ENCODE measurements around the gene PRCC.
"Not testable (repeated sequence)": the region's sequence is repeated elsewhere in the genome, so short reads cannot be mapped to it uniquely, and the experiment has no call there.

PRCC gene

DNA sequence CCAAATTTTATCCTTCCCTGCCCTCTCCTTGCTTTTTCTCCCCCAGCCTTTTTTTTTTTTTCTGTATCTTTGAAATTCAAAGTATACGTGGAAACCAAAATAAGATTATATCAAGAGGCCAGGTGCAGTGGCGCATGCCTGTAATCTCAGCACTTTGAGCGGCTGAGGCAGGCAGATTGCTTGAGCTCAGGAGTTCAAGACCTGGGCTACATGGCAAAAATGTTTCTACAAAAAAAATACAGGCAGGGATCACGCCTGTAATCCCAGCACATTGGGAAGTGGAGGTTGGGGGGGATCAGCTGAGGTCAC lies 6.6 kb upstream of the PRCC start:
- no peak overlapping the region for H3K27ac ChIP-seq
- H3K27me3 ChIP-seq = no peaks in the 10 kb centered on the region
- peak in 1 of 2 donors; percentile 31 for DNase-seq
- H3K36me3 ChIP-seq = no peaks in the 10 kb centered on the region
- H3K9me3 ChIP-seq = no peaks in the 10 kb centered on the region
- intact Hi-C loops (cut with DNase I; ENCODE audit: low total_unique reads) = no loop called here
- H3K4me3 ChIP-seq = no peak overlapping the region
- H3K4me1 ChIP-seq = no peaks in the 10 kb centered on the region
- TF ChIP-seq, protein P1, sequence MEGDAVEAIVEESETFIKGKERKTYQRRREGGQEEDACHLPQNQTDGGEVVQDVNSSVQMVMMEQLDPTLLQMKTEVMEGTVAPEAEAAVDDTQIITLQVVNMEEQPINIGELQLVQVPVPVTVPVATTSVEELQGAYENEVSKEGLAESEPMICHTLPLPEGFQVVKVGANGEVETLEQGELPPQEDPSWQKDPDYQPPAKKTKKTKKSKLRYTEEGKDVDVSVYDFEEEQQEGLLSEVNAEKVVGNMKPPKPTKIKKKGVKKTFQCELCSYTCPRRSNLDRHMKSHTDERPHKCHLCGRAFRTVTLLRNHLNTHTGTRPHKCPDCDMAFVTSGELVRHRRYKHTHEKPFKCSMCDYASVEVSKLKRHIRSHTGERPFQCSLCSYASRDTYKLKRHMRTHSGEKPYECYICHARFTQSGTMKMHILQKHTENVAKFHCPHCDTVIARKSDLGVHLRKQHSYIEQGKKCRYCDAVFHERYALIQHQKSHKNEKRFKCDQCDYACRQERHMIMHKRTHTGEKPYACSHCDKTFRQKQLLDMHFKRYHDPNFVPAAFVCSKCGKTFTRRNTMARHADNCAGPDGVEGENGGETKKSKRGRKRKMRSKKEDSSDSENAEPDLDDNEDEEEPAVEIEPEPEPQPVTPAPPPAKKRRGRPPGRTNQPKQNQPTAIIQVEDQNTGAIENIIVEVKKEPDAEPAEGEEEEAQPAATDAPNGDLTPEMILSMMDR (IDR thresholded peaks at IDR 0.05) = no peak

DNA sequence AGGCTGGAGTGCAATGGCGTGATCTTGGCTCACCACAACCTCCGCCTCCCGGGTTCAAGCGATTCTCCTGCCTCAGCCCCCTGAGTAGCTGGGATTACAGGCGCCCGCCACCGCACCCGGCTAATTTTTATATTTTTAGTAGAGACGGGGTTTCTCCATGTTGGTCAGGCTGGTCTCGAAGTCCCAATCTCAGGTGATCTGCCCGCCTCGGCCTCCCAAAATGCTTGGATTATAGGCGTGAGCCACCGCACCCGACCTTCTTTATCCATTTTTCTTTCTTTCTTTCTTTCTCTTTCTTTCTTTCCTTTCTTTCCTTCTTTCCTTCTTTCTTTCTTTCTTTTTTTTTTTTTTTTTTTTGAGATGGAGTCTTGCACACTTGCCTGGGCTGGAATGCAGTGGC lies 2.2 kb upstream of the PRCC start:
- H3K4me3 ChIP-seq; H3K36me3 ChIP-seq; H3K9me3 ChIP-seq; intact Hi-C loops (cut with DNase I; ENCODE audit: low total_unique reads); H3K27ac ChIP-seq; H3K27me3 ChIP-seq: not testable (repeated sequence)
- peak in 1 of 2 donors; percentile 59 for DNase-seq
- peaks cover 0 to 28% (median 26%) of the 10 kb centered on the region in 4 donors for H3K4me1 ChIP-seq

DNA sequence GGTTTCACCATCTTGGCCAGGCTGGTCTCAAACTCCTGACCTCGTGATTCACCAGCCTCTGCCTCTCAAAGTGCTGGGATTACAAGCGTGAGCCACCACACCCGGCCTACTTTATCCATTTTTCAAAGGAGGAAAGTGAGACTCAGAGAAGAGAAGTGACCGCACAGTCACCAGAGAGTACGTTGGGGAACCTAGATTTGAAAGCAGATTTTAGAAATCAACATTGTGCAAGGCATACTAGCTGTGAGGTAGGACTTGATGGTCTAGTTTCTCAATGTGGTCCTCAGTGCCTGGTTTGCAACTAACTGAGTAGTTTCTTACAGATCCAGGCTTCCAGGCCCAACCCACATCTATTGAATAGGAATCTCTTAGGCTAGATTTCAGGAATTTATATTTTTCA lies 1.7 kb upstream of the PRCC start:
- TF ChIP-seq, protein P1 (IDR thresholded peaks at IDR 0.05) = no peak
- peaks cover 0 to 33% (median 30%) of the 10 kb centered on the region in 4 donors for H3K4me1 ChIP-seq
- no peaks in the 10 kb centered on the region for H3K9me3 ChIP-seq
- peaks cover 0 to 5% (median 0%) of the 10 kb centered on the region in 3 donors for H3K36me3 ChIP-seq
- H3K27me3 ChIP-seq = no peaks in the 10 kb centered on the region
- DNase-seq = no peak
- no peak overlapping the region for H3K4me3 ChIP-seq
- H3K27ac ChIP-seq = no peak overlapping the region
- intact Hi-C loops (cut with DNase I; ENCODE audit: low total_unique reads) = no loop called here

DNA sequence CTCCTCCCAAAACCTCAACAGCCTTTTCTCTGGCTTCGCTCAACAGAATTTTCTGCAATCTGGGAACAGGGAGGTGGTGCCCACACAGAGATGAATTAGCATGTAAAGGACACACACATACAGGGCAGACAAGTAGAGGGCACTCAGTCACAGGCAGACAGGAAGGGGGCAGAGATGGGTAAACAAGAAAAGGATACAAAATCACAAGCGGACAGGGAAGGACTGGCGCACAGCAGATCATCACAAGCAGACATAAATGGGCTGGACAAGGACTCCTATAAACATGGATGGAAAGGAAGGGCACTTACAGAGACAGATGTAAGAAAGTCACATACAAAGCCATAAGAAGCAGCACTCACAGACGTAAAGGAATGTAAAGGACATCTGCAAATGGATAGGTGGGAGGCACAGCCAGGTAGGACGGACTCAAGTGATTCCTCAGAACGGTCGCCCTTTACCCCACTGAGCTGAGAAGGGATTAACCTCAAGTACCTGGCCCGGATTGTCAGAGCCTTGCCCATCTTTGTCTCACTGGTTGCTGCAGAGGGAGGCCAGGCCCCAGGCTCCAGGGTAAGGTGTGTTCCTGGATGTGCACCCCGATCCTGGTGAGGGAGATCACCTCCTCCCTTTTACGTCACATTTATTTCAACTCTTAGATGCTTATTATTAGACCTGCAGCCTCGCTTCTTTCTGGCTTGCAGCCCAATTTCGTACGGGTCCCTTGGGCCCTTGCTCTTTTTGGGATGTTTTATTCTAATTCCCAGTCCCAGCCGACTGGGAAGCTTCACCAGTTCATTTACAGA lies 836 bp upstream of the PRCC start:
- no peaks in the 10 kb centered on the region for H3K27me3 ChIP-seq
- peak overlapping the region; percentile 57 to 82 for H3K4me3 ChIP-seq
- H3K4me1 ChIP-seq = peaks cover 0 to 42% (median 36%) of the 10 kb centered on the region in 4 donors
- peaks cover 0 to 11% (median 7%) of the 10 kb centered on the region in 3 donors for H3K36me3 ChIP-seq
- intact Hi-C loops (cut with DNase I; ENCODE audit: low total_unique reads) = no loop called here
- peak in 1 of 2 donors; percentile 54 for DNase-seq
- no peaks in the 10 kb centered on the region for H3K9me3 ChIP-seq
- peak overlapping the region; percentile 82 to 85 for H3K27ac ChIP-seq
- TF ChIP-seq, protein P1 (IDR thresholded peaks at IDR 0.05) = no peak

DNA sequence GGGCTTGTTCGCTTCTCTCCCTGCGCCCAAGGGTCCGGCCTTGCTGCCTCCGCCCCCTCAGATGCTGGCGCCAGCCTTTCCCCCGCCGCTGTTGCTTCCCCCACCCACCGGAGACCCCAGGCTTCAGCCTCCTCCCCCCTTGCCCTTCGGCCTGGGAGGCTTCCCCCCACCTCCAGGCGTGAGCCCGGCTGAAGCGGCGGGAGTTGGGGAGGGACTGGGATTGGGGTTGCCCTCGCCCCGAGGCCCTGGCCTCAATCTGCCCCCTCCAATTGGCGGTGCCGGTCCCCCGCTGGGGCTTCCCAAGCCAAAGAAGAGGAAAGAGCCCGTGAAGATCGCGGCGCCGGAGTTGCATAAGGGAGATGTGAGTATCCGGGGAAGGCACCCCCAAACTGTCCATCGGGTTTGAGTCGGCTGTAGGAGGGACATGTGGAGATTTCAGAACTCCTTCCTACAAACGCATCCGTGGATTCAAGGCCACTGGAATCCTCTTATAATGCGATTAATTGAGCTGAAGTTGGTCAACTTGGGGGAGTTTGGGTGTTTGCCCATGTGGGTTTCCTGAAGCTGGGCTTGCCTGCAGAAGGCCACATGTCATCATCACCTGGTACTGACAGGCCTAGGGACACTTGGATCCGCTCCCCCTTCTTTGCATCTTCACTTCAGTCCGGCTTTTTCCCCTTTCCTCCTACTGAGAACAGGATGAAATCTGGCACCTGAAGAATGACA lies 707 bp downstream of the PRCC start:
- no peaks in the 10 kb centered on the region for H3K9me3 ChIP-seq
- H3K4me1 ChIP-seq = peaks cover 0 to 54% (median 42%) of the 10 kb centered on the region in 4 donors
- TF ChIP-seq, protein P1 (IDR thresholded peaks at IDR 0.05) = no peak
- peak overlapping the region; percentile 95 to 97 for H3K27ac ChIP-seq
- peaks cover 0 to 17% (median 8%) of the 10 kb centered on the region in 3 donors for H3K36me3 ChIP-seq
- no peaks in the 10 kb centered on the region for H3K27me3 ChIP-seq
- intact Hi-C loops (cut with DNase I; ENCODE audit: low total_unique reads) = no loop called here
- peak in 1 of 2 donors; percentile 76 for DNase-seq
- peak overlapping the region; percentile 82 to 96 for H3K4me3 ChIP-seq

Data from tibial artery (tissue), 4 donors.